ENCODE measurements around the gene GTF3C6. TPM values are rescaled to one million over a fixed set of nuclear protein-coding genes. Genes with fewer than 3 reads are reported as not detected.

Gene GTF3C6
- total and polyA plus RNA-seq, 2 of the 13 experiments (the other 11 are each of a cell fraction or from before 2014, with no cell fraction given): 21.6 to 160 TPM

GRCh38 chr6:110979565-110980101 is 21.1 kb downstream of the GTF3C6 start:
- in situ Hi-C loops (cut with HindIII; ENCODE audit: extremely low pct_ligation_motif_present, low pct_unique_long_range_greater_than_20kb): loop anchor here (25.0 kb wide), 1 partner anchor 292 kb away; no protein-coding TSS in a partner anchor

More at GRCh38 chr6:110979565-110980101, 21.1 kb downstream of the GTF3C6 start:
- POLR2A ChIA-PET: interaction anchor here (1.4 kb wide), 1 partner anchor 21 kb away, joined by 4 read pairs; the partner anchor contains the start of gene GTF3C6
- Histone ChIP-seq H2AFZ (ENCODE audit: low read length) (no peak overlapping the region), H3K4me2 (ENCODE audit: low read depth, low read length) (no peak overlapping the region), H3K9ac (ENCODE audit: insufficient read depth, low read depth, low read length) (no peak overlapping the region), H3K4me1 (ENCODE audit: insufficient read depth, low read length) (peaks cover 49% of the 10 kb centered on the region), H3K4me3 (replicated peaks in 1 of 3; ENCODE audit: insufficient read depth in 1 of 3, low read depth in 2 of 3, low read length in 3 of 3) (no peak overlapping the region), H3K79me2 (ENCODE audit: insufficient read depth, low read length) (peaks cover 33% of the 10 kb centered on the region), H3K27ac (ENCODE audit: extremely low read length, insufficient read depth, low read length) (no peak overlapping the region), H3K9me3 (ENCODE audit: low read length) (no peaks in the 10 kb centered on the region), H3K36me3 (replicated peaks in 1 of 2; ENCODE audit: control insufficient read depth in 1 of 2, insufficient read depth in 2 of 2, low read length in 2 of 2) (peaks cover 0 to under 1% of the 10 kb centered on the region in 2 experiments; a peak in 1 of 5 replicates), H3K27me3 (ENCODE audit: control insufficient read depth in 1 of 2, insufficient read depth in 2 of 2, low read length in 2 of 2) (no peaks in the 10 kb centered on the region; a peak in 1 of 5 replicates), H4K20me1 (ENCODE audit: insufficient read depth, low read length) (no peaks in the 10 kb centered on the region)
- WGBS (ENCODE audit: low lambda C conversion rate): 95% methylated on average over 9 of the region's 9 CpGs
- CTCF ChIA-PET (ENCODE audit: low intra/inter-chr PET ratio, low total read pairs): no interaction called here
- DNase-seq (ENCODE audit: low spot score): no peak
- ATAC-seq: no peak
- FAIRE-seq: no peak
- intact Hi-C loops (cut with micrococcal nuclease; ENCODE audit: unreplicated experiment): no loop called here
- BruUV-seq (replicated peaks): no TSS peak
- TF ChIP-seq ZBTB38 (CRISPR knock-in tag; IDR thresholded peaks at IDR 0.05) (no peak), ZNF138 (CRISPR knock-in tag; IDR thresholded peaks at IDR 0.05; ENCODE audit: low read depth) (no peak), ZFP36L2 (CRISPR knock-in tag; IDR thresholded peaks at IDR 0.05) (no peak), PITX1 (CRISPR knock-in tag; IDR thresholded peaks at IDR 0.05) (no peak), SALL1 (CRISPR knock-in tag; IDR thresholded peaks at IDR 0.05) (no peak), KDM5B (CRISPR knock-in tag; IDR thresholded peaks at IDR 0.05; ENCODE audit: borderline replicate concordance) (no peak)
- TF ChIP-seq, protein P1, sequence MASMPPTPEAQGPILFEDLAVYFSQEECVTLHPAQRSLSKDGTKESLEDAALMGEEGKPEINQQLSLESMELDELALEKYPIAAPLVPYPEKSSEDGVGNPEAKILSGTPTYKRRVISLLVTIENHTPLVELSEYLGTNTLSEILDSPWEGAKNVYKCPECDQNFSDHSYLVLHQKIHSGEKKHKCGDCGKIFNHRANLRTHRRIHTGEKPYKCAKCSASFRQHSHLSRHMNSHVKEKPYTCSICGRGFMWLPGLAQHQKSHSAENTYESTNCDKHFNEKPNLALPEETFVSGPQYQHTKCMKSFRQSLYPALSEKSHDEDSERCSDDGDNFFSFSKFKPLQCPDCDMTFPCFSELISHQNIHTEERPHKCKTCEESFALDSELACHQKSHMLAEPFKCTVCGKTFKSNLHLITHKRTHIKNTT (CRISPR knock-in tag; IDR thresholded peaks at IDR 0.05): no peak
- TF ChIP-seq, protein P2, sequence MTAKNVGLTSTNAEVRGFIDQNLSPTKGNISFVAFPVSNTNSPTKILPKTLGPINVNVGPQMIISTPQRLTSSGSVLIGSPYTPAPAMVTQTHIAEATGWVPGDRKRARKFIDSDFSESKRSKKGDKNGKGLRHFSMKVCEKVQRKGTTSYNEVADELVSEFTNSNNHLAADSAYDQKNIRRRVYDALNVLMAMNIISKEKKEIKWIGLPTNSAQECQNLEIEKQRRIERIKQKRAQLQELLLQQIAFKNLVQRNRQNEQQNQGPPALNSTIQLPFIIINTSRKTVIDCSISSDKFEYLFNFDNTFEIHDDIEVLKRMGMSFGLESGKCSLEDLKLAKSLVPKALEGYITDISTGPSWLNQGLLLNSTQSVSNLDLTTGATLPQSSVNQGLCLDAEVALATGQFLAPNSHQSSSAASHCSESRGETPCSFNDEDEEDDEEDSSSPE (CRISPR knock-in tag; IDR thresholded peaks at IDR 0.05): no peak
